Activated CD4-positive, CD25-positive, alpha-beta regulatory T cell treated with anti-CD3 and anti-CD28 coated beads, Interleukin-2, amount 50 U/mL, for 16 hours (primary cell): ENCODE data around the gene LCE1E.

Experiments used
- DNase-seq: peaks from one replicate; pipeline ENCODE4 v3.0.0-alpha.2; 2020; ENCODE audit warnings: low read depth, low spot score

LCE1E gene

GRCh38 chr1:152777510-152778137 lies 8.4 kb upstream of the LCE1E start:
- no peak for DNase-seq

GRCh38 chr1:152783095-152783494 lies 3.0 kb upstream of the LCE1E start:
- no peak for DNase-seq

GRCh38 chr1:152795686-152796085 lies 9.6 kb downstream of the LCE1E start:
- no peak for DNase-seq

GRCh38 chr1:152796421-152796820 lies 10.4 kb downstream of the LCE1E start, which contains the start of gene LCE1D:
LCE1D (plus strand) TSS chr1:152796721; CDS start chr1:152797795, 1,074 bp downstream.
- DNase-seq: no peak

GRCh38 chr1:152801333-152801732 lies 15.3 kb downstream of the LCE1E start:
- no peak for DNase-seq

GRCh38 chr1:152806576-152806975 lies 20.5 kb downstream of the LCE1E start, which contains the start of gene LCE1C:
LCE1C (minus strand) TSS chr1:152806651; CDS start chr1:152805478, 1,173 bp downstream.
- DNase-seq: no peak

- no peak for DNase-seq
Measured at GRCh38 chr1:152811050-152811449, 25.0 kb downstream of the LCE1E start.

- no peak for DNase-seq
Measured at GRCh38 chr1:152811671-152812070, 25.6 kb downstream of the LCE1E start, which contains the start of gene LCE1B. LCE1B (plus strand) TSS chr1:152811971; CDS start chr1:152812447, 476 bp downstream.

GRCh38 chr1:152817309-152817708 lies 31.3 kb downstream of the LCE1E start:
- DNase-seq: no peak

- no peak for DNase-seq
Measured at GRCh38 chr1:152823294-152823693, 37.2 kb downstream of the LCE1E start.

GRCh38 chr1:152824964-152825363 lies 38.9 kb downstream of the LCE1E start:
- no peak for DNase-seq

GRCh38 chr1:152827173-152827572 lies 41.1 kb downstream of the LCE1E start, which contains the start of gene LCE1A:
LCE1A (plus strand) TSS chr1:152827473; CDS start chr1:152827473, 0 bp downstream.
- DNase-seq: no peak

- no peak for DNase-seq
Measured at GRCh38 chr1:152836870-152837269, 50.8 kb downstream of the LCE1E start.
